ENCODE results near the gene PCNX1.

Gene PCNX1

DNA sequence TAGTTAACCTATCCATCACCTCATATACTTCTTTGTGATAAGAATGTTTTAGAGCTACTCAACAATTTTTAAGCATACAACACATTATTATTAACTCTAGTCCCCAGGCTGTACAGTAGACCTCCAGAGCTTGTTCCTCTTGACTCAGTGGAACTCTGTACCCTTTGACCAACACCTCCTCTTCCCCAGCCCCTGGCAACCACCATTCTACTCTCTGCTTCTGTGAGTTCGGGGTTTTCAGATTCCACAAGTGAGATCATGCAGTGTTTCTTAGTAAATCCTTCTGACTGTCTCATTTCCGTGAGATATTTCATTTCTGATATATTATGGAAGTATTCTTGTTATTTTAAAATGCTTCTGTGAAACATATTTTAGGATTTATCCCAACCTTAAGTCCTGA, 200.7 kb downstream of the PCNX1 start:
- TF ChIP-seq FOXM1 (IDR thresholded peaks at IDR 0.05; ENCODE audit: borderline replicate concordance, low read depth) (no peak), CREB1 (IDR thresholded peaks at IDR 0.05; ENCODE audit: low read depth) (no peak), YY1 (IDR thresholded peaks at IDR 0.05; ENCODE audit: low read depth) (no peak), TAF1 (IDR thresholded peaks at IDR 0.05; ENCODE audit: low read depth) (no peak), EGR1 (IDR thresholded peaks at IDR 0.05) (no peak), RAD21 (IDR thresholded peaks at IDR 0.05; ENCODE audit: low read depth) (no peak), NFIC (IDR thresholded peaks at IDR 0.05) (no peak), ZBTB7A (IDR thresholded peaks at IDR 0.05; ENCODE audit: low read depth) (no peak)
- TF ChIP-seq, protein P1, sequence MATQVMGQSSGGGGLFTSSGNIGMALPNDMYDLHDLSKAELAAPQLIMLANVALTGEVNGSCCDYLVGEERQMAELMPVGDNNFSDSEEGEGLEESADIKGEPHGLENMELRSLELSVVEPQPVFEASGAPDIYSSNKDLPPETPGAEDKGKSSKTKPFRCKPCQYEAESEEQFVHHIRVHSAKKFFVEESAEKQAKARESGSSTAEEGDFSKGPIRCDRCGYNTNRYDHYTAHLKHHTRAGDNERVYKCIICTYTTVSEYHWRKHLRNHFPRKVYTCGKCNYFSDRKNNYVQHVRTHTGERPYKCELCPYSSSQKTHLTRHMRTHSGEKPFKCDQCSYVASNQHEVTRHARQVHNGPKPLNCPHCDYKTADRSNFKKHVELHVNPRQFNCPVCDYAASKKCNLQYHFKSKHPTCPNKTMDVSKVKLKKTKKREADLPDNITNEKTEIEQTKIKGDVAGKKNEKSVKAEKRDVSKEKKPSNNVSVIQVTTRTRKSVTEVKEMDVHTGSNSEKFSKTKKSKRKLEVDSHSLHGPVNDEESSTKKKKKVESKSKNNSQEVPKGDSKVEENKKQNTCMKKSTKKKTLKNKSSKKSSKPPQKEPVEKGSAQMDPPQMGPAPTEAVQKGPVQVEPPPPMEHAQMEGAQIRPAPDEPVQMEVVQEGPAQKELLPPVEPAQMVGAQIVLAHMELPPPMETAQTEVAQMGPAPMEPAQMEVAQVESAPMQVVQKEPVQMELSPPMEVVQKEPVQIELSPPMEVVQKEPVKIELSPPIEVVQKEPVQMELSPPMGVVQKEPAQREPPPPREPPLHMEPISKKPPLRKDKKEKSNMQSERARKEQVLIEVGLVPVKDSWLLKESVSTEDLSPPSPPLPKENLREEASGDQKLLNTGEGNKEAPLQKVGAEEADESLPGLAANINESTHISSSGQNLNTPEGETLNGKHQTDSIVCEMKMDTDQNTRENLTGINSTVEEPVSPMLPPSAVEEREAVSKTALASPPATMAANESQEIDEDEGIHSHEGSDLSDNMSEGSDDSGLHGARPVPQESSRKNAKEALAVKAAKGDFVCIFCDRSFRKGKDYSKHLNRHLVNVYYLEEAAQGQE (IDR thresholded peaks at IDR 0.05; ENCODE audit: low read depth): no peak
- TF ChIP-seq, protein P2, sequence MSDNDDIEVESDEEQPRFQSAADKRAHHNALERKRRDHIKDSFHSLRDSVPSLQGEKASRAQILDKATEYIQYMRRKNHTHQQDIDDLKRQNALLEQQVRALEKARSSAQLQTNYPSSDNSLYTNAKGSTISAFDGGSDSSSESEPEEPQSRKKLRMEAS (IDR thresholded peaks at IDR 0.05): no peak

DNA sequence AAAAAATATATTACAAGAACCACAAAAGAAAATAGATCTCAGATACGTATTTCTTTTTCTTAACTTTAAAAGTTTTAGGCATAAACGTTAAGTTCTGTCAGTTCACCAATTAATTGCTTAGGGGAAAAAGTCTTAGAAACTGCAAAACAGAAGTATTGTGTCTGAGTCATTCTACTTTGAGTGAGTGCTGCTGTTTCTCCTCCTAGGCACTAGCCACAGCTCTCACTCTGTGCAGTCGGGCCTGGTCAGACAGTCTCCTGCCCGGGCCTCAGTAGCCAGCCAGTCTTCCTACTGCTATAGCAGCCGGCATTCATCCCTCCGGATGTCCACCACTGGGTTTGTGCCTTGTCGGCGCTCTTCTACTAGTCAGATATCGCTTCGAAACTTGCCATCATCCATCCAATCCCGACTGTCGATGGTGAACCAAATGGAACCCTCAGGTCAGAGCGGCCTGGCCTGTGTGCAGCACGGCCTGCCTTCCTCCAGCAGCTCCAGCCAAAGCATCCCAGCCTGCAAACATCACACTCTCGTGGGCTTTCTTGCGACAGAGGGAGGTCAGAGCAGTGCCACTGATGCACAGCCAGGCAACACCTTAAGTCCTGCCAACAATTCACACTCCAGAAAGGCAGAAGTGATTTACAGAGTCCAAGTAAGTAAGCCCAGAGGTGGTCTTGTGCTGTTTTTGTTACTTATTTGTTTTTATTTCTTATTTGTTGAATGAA, 201.3 kb downstream of the PCNX1 start:
- TF ChIP-seq, protein P3, sequence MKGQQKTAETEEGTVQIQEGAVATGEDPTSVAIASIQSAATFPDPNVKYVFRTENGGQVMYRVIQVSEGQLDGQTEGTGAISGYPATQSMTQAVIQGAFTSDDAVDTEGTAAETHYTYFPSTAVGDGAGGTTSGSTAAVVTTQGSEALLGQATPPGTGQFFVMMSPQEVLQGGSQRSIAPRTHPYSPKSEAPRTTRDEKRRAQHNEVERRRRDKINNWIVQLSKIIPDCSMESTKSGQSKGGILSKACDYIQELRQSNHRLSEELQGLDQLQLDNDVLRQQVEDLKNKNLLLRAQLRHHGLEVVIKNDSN (IDR thresholded peaks at IDR 0.05): no peak
- TF ChIP-seq TAF1 (IDR thresholded peaks at IDR 0.05; ENCODE audit: low read depth): no peak
- no peak for TF ChIP-seq RAD21 (IDR thresholded peaks at IDR 0.05; ENCODE audit: low read depth)
- TF ChIP-seq TCF12 (IDR thresholded peaks at IDR 0.05; ENCODE audit: low read depth): no peak
- no peak for TF ChIP-seq TEAD4 (IDR thresholded peaks at IDR 0.05)
- no peak for TF ChIP-seq EP300 (IDR thresholded peaks at IDR 0.05; ENCODE audit: borderline replicate concordance)
- no peak for TF ChIP-seq YY1 (IDR thresholded peaks at IDR 0.05; ENCODE audit: low read depth)
- TF ChIP-seq ZBTB7A (IDR thresholded peaks at IDR 0.05; ENCODE audit: low read depth): no peak
- no peak for TF ChIP-seq CEBPB (IDR thresholded peaks at IDR 0.05)
- no peak for TF ChIP-seq NFIC (IDR thresholded peaks at IDR 0.05)
- no peak for TF ChIP-seq EGR1 (IDR thresholded peaks at IDR 0.05)
- TF ChIP-seq CREB1 (IDR thresholded peaks at IDR 0.05; ENCODE audit: low read depth): no peak
- TF ChIP-seq, protein P2 (IDR thresholded peaks at IDR 0.05): no peak

DNA sequence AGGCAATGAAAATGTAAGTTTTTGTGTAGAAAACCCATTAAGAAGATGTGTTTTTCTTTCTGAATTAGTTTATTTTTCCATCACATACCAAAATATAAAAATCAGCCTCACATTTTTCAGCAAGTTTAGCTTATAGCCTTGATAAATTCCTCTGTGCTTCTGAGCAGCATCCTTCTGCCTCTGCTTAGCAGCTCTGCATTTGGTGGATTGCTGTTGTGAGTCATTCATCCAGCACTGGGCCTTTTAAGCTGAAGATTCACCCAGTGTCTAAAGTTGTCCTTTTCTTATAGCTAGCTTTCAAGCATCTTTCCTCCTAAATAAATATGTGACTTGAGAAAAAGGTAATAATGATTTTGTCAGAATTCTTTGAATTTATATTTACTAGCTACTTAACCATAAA, 206.1 kb downstream of the PCNX1 start:
- no peak for TF ChIP-seq ZBTB7A (IDR thresholded peaks at IDR 0.05; ENCODE audit: low read depth)
- no peak for TF ChIP-seq RAD21 (IDR thresholded peaks at IDR 0.05; ENCODE audit: low read depth)
- TF ChIP-seq, protein P2 (IDR thresholded peaks at IDR 0.05): no peak

DNA sequence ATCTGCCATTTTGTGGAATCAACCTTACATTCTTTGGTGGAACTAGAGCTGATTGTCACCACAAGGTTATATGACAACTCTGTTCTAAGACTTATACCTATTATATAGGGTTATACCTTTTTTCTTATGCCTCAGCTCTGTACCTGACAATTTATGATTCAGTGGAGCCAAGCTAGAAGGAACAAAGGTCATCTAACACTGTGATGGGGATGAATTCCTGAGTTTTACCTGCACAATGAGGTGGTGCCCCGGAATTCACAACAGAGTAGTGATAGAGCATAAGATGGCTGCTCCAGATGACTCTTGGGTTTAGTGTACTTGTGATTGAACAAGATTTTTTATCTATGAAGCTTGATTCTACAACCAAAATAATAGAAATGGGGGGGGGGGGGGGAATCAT, 207.3 kb downstream of the PCNX1 start:
- TF ChIP-seq EGR1 (IDR thresholded peaks at IDR 0.05): no peak

DNA sequence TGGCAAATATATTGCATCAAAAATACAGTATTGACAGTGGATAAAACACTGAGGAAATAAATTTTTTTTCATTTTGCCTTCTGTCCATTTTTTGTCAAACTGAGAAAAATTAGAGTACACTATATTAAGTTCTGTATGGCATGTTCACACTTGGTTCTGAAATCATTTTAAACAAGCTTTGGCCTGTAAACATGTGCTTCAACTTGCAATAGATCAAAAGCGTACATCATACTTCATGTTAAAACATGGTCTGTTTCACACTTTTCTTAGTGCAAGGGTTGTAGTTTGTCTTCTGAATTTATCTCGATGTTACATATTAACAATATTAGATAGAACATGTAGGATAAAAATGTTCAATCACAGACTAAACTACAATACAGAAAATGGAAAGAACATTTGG, 208.0 kb downstream of the PCNX1 start:
- TF ChIP-seq CEBPB (IDR thresholded peaks at IDR 0.05): no peak
- TF ChIP-seq FOXM1 (IDR thresholded peaks at IDR 0.05; ENCODE audit: borderline replicate concordance, low read depth): no peak
- TF ChIP-seq CREB1 (IDR thresholded peaks at IDR 0.05; ENCODE audit: low read depth): no peak
- TF ChIP-seq, protein P3 (IDR thresholded peaks at IDR 0.05): no peak
- TF ChIP-seq YY1 (IDR thresholded peaks at IDR 0.05; ENCODE audit: low read depth): no peak
- TF ChIP-seq ZBTB7A (IDR thresholded peaks at IDR 0.05; ENCODE audit: low read depth): no peak
- no peak for TF ChIP-seq EP300 (IDR thresholded peaks at IDR 0.05; ENCODE audit: borderline replicate concordance)
- no peak for TF ChIP-seq TAF1 (IDR thresholded peaks at IDR 0.05; ENCODE audit: low read depth)
- no peak for TF ChIP-seq TCF12 (IDR thresholded peaks at IDR 0.05; ENCODE audit: low read depth)
- TF ChIP-seq NFIC (IDR thresholded peaks at IDR 0.05): no peak
- no peak for TF ChIP-seq RAD21 (IDR thresholded peaks at IDR 0.05; ENCODE audit: low read depth)
- TF ChIP-seq, protein P2 (IDR thresholded peaks at IDR 0.05): no peak
- TF ChIP-seq, protein P1 (IDR thresholded peaks at IDR 0.05; ENCODE audit: low read depth): no peak
- TF ChIP-seq EGR1 (IDR thresholded peaks at IDR 0.05): no peak
- TF ChIP-seq TEAD4 (IDR thresholded peaks at IDR 0.05): no peak

Measured in Ishikawa (cell line).